Gastroesophageal sphincter (tissue), 3 donors: ENCODE measurements around the gene SPON1.

ENCODE experiments used
- EP300 ChIP-seq: sonication (generic); formaldehyde crosslinking; IDR thresholded peaks from one replicate; pipeline ENCODE4 v1.6.1; 2017; ENCODE audit warnings: antibody characterized with exemption, mild to moderate bottlenecking
- POLR2A ChIP-seq, 2 donors: fragments of 450-650 bp; IDR thresholded peaks; one replicate each; pipeline ENCODE4 v1.6.1; 2017; ENCODE audit warnings: antibody characterized with exemption in 2 of 2, mild to moderate bottlenecking in 2 of 2, moderate library complexity in 1 of 2
- POLR2AphosphoS5 ChIP-seq: sonication (generic); formaldehyde crosslinking; IDR thresholded peaks from one replicate; pipeline ENCODE4 v1.6.1; 2017; ENCODE audit warnings: antibody characterized with exemption
- TF ChIP-seq, protein P1 (sequence below), 4 experiments: fragments of 200-600 bp in 2 of 4; fragments of 450-650 bp in 2 of 4; sonication (generic) in 1 of 4; IDR thresholded peaks; one replicate each; pipeline ENCODE4 v1.5.1; 2017 to 2019; ENCODE audit warnings: antibody characterized with exemption in 4 of 4, mild to moderate bottlenecking in 2 of 4, moderate library complexity in 2 of 4

DNA sequence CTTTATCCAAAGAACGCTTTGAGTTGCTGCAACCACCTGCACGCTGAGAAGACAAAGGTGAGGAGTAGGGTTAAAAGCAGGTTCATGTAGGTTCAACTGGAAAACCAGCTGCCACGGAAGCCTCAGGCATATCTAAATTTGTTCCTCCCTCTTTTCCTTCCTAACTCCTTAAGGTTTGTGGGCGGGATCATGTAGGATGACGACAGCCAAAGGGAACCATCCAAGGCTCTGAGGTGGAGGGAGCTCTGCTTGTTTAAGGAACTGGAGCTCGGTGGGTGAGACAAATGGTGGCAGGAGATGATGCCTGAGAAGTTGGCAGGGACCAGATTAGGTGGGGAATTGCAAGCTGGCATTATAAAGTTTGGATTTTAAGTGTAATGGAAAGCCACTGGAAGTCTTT is 60.3 kb downstream of the SPON1 start:
- TF ChIP-seq, protein P1, sequence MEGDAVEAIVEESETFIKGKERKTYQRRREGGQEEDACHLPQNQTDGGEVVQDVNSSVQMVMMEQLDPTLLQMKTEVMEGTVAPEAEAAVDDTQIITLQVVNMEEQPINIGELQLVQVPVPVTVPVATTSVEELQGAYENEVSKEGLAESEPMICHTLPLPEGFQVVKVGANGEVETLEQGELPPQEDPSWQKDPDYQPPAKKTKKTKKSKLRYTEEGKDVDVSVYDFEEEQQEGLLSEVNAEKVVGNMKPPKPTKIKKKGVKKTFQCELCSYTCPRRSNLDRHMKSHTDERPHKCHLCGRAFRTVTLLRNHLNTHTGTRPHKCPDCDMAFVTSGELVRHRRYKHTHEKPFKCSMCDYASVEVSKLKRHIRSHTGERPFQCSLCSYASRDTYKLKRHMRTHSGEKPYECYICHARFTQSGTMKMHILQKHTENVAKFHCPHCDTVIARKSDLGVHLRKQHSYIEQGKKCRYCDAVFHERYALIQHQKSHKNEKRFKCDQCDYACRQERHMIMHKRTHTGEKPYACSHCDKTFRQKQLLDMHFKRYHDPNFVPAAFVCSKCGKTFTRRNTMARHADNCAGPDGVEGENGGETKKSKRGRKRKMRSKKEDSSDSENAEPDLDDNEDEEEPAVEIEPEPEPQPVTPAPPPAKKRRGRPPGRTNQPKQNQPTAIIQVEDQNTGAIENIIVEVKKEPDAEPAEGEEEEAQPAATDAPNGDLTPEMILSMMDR (IDR thresholded peaks at IDR 0.05): no peak
- TF ChIP-seq POLR2A (IDR thresholded peaks at IDR 0.05): no peak
- no peak for TF ChIP-seq EP300
- TF ChIP-seq POLR2AphosphoS5: no peak
